ENCODE measurements around the gene THOC6. TPM values are rescaled to one million over a fixed set of nuclear protein-coding genes. Genes with fewer than 3 reads are reported as not detected.

Gene THOC6
- total and polyA plus RNA-seq, 9 donors, result 3.5 to 21.0 (median 15.2) TPM

DNA sequence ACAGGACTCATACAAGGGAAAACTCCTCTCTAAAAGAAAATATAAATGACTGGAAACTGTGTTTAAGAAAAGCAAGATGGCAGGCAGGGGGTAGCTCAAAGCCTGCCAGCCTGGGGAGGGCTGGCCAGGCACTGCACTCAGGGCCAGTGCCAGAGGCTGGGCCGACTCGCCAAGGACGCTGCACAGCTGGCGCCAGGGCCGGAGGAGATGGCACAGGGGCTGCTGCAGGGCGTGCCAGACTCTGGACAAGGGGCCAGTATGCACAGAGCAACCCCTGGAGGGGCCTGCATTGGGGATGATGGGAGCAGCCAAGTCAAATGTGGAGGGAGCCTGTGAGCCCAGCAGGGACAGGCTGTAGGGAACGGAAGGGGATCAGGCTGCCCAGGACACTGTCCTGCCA, 47.6 kb upstream of the THOC6 start:
- 85 to 92% (median 89%) methylated on average over 7 of the region's 7 CpGs for WGBS, 3 donors
- no peak for DNase-seq
- H3K36me3 ChIP-seq, result no peaks in the 10 kb centered on the region
- no peaks in the 10 kb centered on the region for H3K27me3 ChIP-seq
- TF ChIP-seq, protein P1, sequence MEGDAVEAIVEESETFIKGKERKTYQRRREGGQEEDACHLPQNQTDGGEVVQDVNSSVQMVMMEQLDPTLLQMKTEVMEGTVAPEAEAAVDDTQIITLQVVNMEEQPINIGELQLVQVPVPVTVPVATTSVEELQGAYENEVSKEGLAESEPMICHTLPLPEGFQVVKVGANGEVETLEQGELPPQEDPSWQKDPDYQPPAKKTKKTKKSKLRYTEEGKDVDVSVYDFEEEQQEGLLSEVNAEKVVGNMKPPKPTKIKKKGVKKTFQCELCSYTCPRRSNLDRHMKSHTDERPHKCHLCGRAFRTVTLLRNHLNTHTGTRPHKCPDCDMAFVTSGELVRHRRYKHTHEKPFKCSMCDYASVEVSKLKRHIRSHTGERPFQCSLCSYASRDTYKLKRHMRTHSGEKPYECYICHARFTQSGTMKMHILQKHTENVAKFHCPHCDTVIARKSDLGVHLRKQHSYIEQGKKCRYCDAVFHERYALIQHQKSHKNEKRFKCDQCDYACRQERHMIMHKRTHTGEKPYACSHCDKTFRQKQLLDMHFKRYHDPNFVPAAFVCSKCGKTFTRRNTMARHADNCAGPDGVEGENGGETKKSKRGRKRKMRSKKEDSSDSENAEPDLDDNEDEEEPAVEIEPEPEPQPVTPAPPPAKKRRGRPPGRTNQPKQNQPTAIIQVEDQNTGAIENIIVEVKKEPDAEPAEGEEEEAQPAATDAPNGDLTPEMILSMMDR (IDR thresholded peaks at IDR 0.05), result no peak
- no peaks in the 10 kb centered on the region for H3K9me3 ChIP-seq
- intact Hi-C loops (cut with DNase I), result no loop called here
- peaks cover 4% of the 10 kb centered on the region for H3K4me1 ChIP-seq (ENCODE audit: insufficient read depth)
- no peak overlapping the region for H3K27ac ChIP-seq
- H3K4me3 ChIP-seq, result no peak overlapping the region

GRCh38 chr16:2976673-2977072, 47.2 kb upstream of the THOC6 start:
- WGBS, 3 donors, result 91 to 93% (median 92%) methylated on average over 13 to 15 of the region's 15 CpGs

GRCh38 chr16:2977440-2977839, 46.4 kb upstream of the THOC6 start:
- 82 to 84% (median 83%) methylated on average over 6 of the region's 6 CpGs for whole genome bisulfite sequencing, 3 donors
- no peak overlapping the region for H3K27ac ChIP-seq
- intact Hi-C loops (cut with DNase I), result no loop called here
- H3K36me3 ChIP-seq, result no peaks in the 10 kb centered on the region
- TF ChIP-seq, protein P1 (IDR thresholded peaks at IDR 0.05), result no peak
- TF ChIP-seq EP300 (IDR thresholded peaks at IDR 0.05) (no peak), POLR2A (IDR thresholded peaks at IDR 0.05) (no peak)
- no peaks in the 10 kb centered on the region for H3K9me3 ChIP-seq
- H3K4me3 ChIP-seq, result no peak overlapping the region
- peaks cover 6% of the 10 kb centered on the region for H3K4me1 ChIP-seq (ENCODE audit: insufficient read depth)
- no peaks in the 10 kb centered on the region for H3K27me3 ChIP-seq
- no peak for DNase-seq

More at GRCh38 chr16:2976673-2977072, 47.2 kb upstream of the THOC6 start:
- Histone ChIP-seq H3K27me3 (no peaks in the 10 kb centered on the region), H3K9me3 (no peaks in the 10 kb centered on the region), H3K4me3 (no peak overlapping the region), H3K36me3 (no peaks in the 10 kb centered on the region), H3K27ac (no peak overlapping the region), H3K4me1 (ENCODE audit: insufficient read depth) (peaks cover 6% of the 10 kb centered on the region)
- DNase-seq, result no peak
- TF ChIP-seq EP300 (IDR thresholded peaks at IDR 0.05), result no peak
- TF ChIP-seq, protein P1 (IDR thresholded peaks at IDR 0.05), result no peak
- TF ChIP-seq POLR2A (IDR thresholded peaks at IDR 0.05), result no peak
- intact Hi-C loops (cut with DNase I), result no loop called here

DNA sequence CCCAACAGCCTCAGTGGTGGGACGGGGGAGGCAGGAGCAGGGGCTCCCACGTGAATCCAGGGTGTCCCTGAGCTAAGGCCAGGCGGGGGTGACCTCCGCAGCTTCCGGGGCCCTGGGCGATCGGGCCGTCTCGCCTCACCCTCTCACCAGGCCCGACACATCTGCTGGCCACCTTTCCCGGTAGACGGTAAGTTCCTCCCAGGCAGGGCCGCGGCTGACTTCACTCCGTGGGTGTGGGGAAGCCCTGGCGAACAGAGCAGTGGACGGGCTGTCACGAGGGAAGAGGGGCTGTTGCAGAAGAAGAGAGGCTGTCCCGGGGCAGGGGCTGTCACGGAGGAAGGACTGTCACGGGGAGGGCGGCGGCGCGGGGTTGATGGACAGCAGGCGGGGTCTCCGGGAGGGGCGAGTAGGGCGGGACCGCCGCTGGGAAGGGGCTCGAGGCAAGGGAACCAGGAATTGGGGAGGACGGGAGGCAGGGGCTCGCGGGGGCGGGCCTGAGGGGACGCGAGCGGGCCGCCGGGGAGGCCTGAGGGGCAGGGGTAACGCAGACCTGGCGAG, 44.1 kb upstream of the THOC6 start:
- TF ChIP-seq, protein P1 (IDR thresholded peaks at IDR 0.05), result no peak
- H3K27ac ChIP-seq, result no peak overlapping the region

More for the DNA sequence above, 44.1 kb upstream of the THOC6 start:
- Histone ChIP-seq H3K27me3 (no peaks in the 10 kb centered on the region), H3K36me3 (no peaks in the 10 kb centered on the region), H3K4me3 (peak overlapping the region; percentile 77), H3K4me1 (ENCODE audit: insufficient read depth) (peaks cover 6% of the 10 kb centered on the region), H3K9me3 (no peaks in the 10 kb centered on the region)
- intact Hi-C loops (cut with DNase I), result no loop called here
- peak in 1 of 5 donors; percentile 50 for DNase-seq
- 1 to 4% (median 3%) methylated on average over 33 to 43 of the region's 43 CpGs for WGBS, 3 donors

Measured in ovary (tissue), 9 donors.